Measurements from ENCODE around the gene PTK6.
"Not testable (repeated sequence)": the region's sequence is repeated elsewhere in the genome, so short reads cannot be mapped to it uniquely, and the experiment has no call there.

The PTK6 gene

GRCh38 chr20:63518351-63518861 lies 18.8 kb downstream of the PTK6 start:
- H3K4me3 ChIP-seq (ENCODE audit: control insufficient read depth, low read depth, low read length) = no peak overlapping the region
- no peak for DNase-seq (ENCODE audit: low read depth)
- no peak for TF ChIP-seq CTCF (IDR thresholded peaks at IDR 0.05; ENCODE audit: control insufficient read depth, insufficient read depth, low read depth, low read length, missing control alignments)

GRCh38 chr20:63517376-63518309 lies 19.5 kb downstream of the PTK6 start:
- H3K4me3 ChIP-seq (ENCODE audit: control insufficient read depth, low read depth, low read length) = no peak overlapping the region
- no peak for DNase-seq (ENCODE audit: low read depth)
- no peak for TF ChIP-seq CTCF (IDR thresholded peaks at IDR 0.05; ENCODE audit: control insufficient read depth, insufficient read depth, low read depth, low read length, missing control alignments)

- not testable (repeated sequence) for DNase-seq (ENCODE audit: low read depth)
Observed at GRCh38 chr20:63514520-63514919, 22.7 kb downstream of the PTK6 start.

GRCh38 chr20:63513207-63513606 lies 24.0 kb downstream of the PTK6 start:
- TF ChIP-seq CTCF (IDR thresholded peaks at IDR 0.05; ENCODE audit: control insufficient read depth, insufficient read depth, low read depth, low read length, missing control alignments) = no peak
- H3K4me3 ChIP-seq (ENCODE audit: control insufficient read depth, low read depth, low read length) = no peak overlapping the region
- no peak for DNase-seq (ENCODE audit: low read depth)

More at GRCh38 chr20:63514520-63514919, 22.7 kb downstream of the PTK6 start:
- H3K4me3 ChIP-seq (ENCODE audit: control insufficient read depth, low read depth, low read length) = not testable (repeated sequence)

GRCh38 chr20:63509088-63509564 lies 28.1 kb downstream of the PTK6 start:
- DNase-seq (ENCODE audit: low read depth) = no peak
- no peak for TF ChIP-seq CTCF (IDR thresholded peaks at IDR 0.05; ENCODE audit: control insufficient read depth, insufficient read depth, low read depth, low read length, missing control alignments)
- H3K4me3 ChIP-seq (ENCODE audit: control insufficient read depth, low read depth, low read length) = no peak overlapping the region

- no peak overlapping the region for H3K4me3 ChIP-seq (ENCODE audit: control insufficient read depth, low read depth, low read length)
- TF ChIP-seq CTCF (IDR thresholded peaks at IDR 0.05; ENCODE audit: control insufficient read depth, insufficient read depth, low read depth, low read length, missing control alignments) = no peak
- DNase-seq (ENCODE audit: low read depth) = no peak
Observed at GRCh38 chr20:63508072-63508768, 29.0 kb downstream of the PTK6 start.
